NCI-H1048 (cell line): ENCODE measurements around the gene BLZF1.
"Not testable (repeated sequence)": the region's sequence is repeated elsewhere in the genome, so short reads cannot be mapped to it uniquely, and the experiment has no call there.

Experiments used
- DNase-seq: peaks from one replicate; lab custom pipeline; 2025; lab: John Stamatoyannopoulos, UW

BLZF1 gene, protein sequence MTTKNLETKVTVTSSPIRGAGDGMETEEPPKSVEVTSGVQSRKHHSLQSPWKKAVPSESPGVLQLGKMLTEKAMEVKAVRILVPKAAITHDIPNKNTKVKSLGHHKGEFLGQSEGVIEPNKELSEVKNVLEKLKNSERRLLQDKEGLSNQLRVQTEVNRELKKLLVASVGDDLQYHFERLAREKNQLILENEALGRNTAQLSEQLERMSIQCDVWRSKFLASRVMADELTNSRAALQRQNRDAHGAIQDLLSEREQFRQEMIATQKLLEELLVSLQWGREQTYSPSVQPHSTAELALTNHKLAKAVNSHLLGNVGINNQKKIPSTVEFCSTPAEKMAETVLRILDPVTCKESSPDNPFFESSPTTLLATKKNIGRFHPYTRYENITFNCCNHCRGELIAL

DNA sequence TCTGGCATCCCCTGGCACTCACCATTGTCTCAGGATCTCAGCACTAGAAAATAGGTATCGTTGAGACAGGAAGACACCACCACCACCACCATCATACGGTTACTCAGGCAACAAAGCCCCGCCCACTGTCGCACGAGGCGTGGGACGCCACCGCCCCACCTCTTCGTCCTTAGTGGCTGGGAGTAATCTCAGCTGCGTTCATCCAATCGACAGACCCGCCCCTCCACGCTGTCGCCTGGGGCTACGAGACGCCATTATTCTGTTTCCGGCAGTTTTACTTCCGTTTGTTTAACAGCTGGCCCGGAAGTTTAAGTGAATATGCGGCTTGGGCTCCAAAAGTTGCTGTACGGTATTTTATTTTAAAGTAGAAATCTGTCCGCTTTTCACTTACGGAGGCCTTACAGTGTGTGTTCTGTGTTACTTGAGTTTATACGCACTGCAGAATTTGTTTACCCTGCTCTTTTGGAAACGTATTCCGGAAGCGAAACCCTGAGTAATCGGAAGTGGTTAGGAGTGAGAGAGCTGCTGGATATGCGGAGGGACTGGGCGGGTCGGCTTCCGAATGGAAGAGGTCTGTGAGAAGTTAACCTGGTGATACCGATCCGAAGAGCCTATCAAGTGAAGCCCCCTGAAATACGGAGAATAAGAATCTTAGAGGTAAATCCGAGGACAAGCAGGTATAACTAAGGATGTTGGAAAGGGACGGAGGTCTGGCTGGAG is at the start of gene BLZF1, which contains the start of gene NME7:
Gene BLZF1 (plus strand): TSS at position 510 of the 720 bp plus-strand sequence. CDS start 1,328 bp downstream, outside the sequence.
Gene NME7 (minus strand): TSS at position 112 of the 720 bp plus-strand sequence. CDS start 87 bp downstream, at position 25.
- DNase-seq, result peak; percentile 100

DNA sequence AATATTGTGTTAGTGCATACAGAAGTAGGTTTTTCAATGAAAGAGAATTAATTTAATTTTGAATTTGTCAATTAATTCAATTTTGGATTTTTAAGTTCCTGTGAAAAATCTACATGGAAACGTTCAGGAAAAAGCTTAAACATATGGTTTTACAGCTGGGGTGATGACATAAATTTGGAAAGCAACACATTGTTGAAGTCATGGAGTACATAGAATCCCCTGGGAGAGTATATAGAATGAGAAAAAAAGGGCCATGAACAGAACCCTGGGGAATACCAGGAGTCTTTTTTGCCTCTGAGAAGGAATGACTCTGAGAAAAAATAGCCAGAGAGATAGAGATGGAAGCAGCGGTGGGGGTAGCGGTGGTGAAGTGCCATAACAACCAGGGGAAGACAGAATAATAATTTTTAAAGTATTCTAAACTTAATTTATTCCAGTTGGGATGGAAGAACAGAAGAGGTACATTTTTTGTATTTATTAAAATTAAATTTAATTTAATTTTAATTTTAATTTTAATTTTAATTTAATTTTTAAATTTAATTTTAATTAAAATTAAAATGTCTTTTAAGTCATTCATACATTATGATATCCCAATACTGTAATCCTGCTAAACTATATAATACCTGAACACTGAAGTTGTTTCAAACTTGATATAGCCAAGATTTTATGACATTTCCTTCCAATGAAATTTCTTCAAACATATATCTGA is 49.3 kb upstream of the BLZF1 start:
- DNase-seq, result no peak

DNA sequence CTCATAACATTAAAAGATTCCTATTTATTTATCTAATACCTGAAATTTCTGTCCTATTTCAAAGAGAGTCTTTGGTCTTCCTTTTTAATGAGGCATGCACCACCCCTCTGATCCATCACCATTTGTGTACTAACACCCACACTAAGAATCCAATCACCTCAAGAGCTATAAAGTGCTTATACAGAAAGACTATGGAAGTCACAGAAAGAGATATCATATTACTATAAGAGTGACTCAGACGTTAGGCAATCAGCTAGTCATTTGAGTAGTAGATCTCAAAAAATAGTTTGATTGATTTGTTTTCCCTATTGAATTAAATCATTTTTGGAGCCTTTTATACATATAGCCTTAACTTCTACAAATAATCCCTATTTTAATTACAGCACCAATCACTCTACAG is 46.5 kb upstream of the BLZF1 start:
- DNase-seq, result no peak

DNA sequence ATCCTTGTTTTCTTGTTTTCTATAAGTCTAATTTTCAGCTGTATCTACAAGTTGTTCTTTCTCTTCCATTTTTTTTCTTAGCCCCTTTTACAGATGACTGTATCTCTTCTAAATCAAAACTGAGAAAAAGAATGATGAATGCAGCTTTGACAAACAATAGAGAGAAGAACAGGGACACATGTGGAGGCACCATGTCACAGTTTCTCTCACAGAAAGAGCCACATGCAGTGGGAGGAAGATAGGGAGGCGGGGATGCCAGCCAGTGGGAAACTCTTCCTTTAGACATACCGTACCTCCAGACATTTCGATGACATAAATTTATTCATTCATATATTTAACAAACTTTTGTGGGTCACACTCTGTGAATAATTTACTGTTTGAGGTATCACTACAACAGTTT is 45.9 kb upstream of the BLZF1 start:
- DNase-seq, result no peak

DNA sequence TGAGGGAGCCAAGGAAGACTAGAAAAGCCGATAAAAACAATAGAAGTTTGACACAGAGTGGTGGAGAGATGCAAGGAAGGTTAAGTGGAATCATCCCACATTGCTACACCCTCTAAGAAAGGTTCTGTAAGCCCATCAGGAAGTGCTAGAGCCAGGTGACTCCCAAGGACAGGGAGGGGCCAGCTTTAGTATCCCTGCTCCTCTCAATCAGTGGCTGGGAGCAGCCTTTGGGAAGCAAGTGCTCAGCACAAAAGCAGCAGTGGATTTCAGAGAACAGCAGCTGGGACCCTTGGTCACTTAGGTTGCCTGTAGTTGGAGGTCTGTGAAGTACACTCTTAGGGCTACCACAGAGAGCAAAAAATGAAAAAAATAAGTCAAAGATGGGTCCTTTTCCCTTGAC is 42.9 kb upstream of the BLZF1 start:
- DNase-seq, result no peak

DNA sequence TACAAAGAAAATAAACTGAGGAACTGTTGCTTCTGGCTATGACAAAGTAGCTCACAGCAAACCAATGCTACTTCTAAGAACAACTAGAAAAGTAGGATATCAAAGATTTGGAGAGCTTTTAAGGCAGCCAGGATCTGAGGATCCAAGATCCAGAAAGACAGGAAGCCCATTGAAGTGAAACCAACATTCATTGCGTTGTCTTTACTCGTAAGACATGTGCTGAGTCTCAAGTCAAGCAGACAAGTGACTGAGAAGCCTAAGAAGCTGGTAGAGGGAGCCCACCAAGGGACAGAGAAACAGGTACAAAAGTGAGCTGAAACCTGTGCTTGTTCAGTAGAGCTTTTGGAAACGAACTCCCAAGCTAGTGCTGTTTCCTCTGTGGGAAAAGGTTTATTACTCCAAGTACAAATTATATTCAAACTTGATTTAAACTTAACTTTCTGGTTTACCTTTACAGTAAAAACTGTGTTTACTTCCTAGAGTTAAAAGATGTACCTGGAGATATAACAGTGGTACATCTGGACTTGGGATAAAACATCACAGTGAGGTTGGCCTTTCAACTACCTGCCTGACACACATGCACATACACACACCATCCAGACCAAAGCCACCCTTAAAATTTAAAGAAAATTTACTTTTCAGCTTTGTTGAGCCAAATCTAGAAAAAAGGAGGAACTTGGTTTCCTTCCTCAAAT is 41.6 kb upstream of the BLZF1 start:
- DNase-seq, result no peak

DNA sequence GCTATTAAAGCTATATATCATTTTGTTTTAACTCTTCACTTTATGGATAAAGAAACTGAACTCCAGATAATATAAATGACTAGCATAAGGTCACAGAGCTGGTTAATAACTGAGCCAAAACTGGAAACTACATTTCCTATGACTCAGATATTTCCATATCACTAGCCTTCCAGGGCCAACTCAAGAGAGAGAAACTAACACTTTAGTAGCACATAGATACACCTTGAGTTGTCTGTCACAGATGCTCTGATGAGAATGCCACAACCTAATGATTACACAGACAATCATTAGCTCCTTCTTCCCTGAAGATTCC is 41.1 kb upstream of the BLZF1 start:
- DNase-seq, result no peak

DNA sequence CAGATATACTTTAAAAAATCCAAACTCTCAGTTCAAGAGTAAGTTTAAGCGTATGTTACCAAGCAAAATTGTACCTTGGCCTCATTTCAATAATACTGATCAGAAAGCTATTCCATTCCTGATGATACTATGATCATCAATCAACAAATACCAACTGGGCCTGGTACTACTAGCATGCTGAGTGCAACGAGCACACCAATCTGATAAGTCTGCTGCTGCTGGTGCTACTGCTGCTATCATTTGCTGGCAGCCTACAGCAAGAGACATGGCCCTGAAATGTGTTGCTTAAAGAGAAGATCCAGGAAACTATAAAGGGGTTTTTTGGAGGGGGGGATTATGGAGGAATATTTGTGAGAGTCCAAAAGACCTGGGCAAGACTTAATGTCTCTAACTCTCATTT is 40.1 kb upstream of the BLZF1 start:
- no peak for DNase-seq

DNA sequence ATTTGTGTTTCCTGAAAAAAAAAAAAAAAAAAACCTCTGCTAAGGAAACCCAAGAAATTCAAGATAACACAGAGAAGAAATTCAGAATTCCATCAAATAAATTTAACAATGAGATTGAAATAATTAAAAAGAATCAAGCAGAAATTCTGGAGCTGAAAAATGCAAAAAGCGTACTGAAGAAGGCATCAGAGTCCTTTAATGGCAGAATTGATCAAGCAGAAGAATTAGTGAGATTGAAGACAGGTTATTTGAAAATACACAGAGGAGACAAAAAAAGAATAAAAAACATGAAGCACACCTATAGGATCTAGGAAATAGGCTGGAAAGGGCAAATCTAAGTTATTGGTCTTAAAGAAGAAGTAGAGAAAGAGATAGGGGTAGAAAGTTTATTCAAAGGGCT is 38.6 kb upstream of the BLZF1 start:
- no peak for DNase-seq

DNA sequence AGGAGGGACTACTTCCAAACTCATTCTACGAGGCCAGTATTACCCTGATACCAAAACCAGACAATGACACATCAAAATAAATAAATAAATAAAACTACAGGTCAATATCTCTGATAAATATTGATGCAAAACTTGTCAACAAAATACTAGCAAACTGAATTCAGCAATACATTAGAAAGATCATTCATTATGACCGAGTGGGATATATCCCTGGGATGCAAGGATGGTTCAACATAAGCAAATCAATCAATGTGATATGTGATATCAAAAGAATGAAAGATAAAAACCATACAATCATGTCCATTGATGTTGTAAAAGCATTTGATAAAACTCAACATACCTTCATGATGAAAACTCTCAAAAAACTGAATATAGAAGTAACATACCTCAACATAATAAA is 37.1 kb upstream of the BLZF1 start:
- DNase-seq, result no peak

DNA sequence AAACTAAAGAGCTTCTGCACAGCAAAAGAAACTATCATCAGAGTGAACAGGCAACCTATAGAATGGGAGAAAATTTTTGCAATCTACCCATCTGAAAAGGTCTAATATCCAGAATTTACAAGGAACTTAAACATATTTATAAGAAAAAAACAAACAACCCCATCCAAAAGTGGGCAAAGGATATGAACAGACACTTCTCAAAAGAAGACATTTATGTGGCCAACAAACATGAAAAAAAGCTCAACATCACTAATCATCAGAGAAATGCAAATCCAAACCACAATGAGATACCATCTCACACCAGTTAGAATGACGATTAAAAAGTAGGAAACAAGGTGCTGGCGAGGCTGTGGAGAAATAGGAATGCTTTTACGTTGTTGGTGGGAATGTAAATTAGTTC is 33.3 kb upstream of the BLZF1 start:
- DNase-seq, result not testable (repeated sequence)

DNA sequence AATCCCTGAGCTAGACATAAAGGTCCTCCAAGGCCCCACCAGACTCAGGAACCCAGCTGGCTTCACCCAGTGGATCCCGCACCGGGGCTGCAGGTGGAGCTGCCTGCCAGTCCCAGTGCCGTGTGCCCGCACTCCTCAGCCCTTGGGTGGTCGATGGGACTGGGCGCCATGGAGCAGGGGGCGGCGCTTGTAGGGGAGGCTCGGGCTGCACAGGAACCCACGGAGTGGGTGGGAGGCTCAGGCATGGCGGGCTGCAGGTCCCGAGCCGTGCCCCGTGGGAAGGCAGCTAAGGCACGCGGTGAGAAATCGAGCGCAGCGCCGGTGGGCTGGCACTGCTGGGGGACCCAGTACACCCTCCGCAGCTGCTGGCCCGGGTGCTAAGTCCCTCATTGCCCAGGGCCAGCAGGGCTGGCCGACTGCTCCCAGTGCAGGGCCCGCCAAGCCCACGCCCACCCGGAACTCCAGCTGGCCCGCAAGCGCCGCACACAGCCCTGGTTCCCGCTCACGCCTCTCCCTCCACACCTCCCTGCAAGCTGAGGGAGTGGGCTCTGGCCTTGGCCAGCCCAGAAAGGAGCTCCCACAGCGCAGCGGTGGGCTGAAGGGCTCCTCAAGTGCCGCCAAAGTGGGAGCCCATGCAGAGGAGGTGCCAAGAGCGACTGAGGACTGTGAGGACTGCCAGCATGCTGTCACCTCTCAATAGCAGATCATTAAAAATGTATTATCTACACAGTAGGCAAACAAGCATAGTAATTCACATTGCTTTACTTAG is 30.9 kb upstream of the BLZF1 start:
- not testable (repeated sequence) for DNase-seq

DNA sequence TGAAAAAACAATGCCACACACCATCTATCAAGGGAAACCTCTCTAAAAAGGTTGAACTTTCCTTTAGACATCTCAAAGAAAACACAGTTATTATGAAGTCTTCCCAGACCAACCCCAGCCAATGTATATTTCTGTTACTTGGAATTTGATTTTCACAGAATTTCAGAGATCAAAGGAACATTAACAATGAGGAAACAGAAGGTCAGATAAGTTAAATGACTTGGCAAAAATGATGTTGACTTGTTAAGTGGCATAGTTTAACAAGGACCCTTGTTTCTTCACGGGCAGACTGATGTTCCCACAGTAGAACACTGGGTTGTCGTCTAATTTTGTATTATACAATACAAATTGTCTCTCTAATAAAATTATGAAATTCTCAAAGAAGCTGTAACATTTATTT is 29.4 kb upstream of the BLZF1 start:
- no peak for DNase-seq

DNA sequence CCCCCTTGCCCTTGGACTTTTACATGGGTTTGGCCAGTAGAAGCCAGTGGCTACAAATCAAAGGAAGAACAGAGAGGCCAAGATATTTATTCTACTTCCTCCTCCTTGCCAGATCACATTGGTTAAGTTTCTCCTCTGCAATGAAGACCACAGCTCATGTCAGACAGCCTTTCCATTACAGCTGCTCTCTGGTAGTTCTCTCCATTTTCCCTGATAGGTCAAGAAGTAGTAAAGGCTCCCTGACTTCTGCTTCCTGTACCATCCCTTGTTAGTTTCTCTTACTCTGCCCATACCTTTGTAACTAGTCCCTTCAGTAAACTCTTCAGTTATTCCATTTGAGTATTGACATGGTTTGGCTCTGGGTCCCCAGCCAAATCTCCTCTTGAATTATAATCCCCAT is 28.2 kb upstream of the BLZF1 start:
- no peak for DNase-seq

DNA sequence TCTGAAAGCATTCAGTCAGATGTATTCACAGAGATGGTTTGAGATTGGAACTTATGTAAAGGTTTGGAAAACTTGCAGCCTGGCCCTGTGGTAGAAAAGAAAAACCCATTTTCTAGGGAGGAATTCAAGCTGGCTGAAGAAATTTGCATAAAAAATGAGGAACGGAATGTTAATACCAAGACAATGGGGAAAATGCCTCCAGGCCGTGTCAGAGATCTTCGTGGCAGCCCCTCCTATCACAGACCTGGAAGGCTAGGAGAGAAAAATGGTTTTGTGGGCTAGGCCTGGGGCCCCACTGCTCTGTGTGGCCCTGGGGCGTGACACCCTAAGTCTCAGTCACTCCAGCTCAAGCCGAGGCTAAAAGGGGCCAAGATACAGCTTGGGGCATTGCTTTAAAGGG is 27.1 kb upstream of the BLZF1 start:
- no peak for DNase-seq

DNA sequence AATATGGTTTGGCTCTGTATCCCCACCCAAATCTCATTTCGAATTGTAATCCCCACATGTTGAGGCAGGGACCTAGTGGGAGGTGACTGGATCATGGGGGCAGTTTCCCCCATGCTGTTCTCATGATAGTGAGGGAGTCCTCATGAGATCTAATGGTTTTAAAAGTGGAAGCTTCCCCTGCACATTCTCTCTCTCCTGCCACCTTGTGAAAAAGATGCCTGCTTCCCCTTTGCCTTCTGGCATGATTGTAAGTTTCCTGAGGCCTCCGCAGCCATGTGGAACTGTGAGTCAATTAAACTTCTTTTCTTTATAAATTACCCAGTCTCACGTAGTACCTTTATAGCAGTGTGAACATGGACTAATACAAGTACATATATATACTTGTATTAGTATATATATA is 25.9 kb upstream of the BLZF1 start:
- DNase-seq, result not testable (repeated sequence)

DNA sequence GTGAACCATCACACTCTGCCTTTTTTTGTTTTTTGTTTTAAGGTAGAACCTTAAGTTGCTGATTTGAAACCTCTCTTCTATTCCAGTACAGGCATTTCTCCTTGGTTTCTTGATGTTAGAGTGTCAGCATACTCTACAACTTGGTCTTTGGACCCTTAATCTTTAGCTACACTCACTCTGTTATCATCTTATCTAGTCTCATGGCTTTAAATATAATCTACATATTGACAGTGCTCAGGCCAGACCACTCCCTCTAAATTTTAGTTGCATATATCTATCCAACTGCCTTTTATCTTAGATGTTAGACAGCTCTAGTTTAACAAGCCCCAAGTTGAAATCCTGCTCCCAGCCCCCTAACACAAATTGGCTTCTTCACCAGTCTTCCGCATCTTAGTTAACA is 22.5 kb upstream of the BLZF1 start:
- DNase-seq, result no peak

DNA sequence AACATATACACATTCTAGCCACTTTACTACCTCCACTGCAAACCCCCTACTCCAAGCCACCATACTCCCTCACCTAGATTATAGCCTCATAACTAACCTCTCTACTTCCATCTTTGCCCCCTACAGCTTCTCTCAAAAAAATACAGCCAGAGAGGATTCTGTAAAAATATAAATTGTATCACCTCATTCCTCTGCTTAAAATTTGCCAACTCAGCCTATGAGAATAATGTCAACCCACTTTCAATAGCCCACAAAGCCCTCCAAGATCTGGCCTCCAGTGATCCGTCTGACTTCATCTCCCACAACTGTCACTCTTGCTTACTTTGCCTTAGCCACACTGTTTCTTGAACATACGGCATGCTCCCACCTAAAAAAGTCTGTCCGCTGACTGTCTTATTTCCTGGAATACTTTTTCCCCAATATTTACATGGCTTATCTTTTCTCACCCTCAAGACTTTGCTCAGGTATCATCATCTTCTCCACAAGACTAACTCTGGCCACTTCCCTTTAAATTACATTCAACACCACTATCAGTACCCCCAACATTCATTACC is 21.9 kb upstream of the BLZF1 start:
- DNase-seq, result no peak

DNA sequence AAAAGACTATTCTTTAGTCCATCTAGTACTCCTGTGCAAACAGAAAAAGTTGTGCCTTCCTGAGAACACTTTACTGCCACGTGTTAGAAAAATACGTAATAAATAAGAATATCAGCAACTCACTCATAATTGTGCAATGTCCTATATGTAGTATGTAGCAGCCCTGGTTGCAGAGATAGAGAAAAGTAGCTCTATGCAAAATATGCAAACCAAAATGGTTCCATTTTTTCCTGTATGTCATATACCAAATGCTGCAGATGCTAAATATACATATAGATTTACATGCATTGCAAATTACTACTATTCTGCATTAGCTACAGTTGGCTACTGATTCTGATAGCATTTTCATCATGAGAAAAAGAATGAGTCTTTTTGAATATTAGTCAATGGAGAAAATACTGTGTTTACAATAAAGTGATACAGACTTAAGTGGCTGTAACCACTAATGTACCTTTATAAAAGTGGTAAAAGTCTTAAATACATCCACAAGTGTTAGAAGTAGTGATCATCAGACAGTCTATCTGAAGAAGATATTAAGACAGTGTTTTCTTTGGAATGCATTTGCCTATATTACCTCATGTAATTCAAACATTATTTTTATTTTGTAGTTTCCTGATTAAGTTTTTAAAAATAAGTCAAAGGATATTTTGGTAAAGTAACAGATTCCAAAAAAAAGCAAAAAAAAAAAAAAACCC is 20.2 kb upstream of the BLZF1 start:
- no peak for DNase-seq

DNA sequence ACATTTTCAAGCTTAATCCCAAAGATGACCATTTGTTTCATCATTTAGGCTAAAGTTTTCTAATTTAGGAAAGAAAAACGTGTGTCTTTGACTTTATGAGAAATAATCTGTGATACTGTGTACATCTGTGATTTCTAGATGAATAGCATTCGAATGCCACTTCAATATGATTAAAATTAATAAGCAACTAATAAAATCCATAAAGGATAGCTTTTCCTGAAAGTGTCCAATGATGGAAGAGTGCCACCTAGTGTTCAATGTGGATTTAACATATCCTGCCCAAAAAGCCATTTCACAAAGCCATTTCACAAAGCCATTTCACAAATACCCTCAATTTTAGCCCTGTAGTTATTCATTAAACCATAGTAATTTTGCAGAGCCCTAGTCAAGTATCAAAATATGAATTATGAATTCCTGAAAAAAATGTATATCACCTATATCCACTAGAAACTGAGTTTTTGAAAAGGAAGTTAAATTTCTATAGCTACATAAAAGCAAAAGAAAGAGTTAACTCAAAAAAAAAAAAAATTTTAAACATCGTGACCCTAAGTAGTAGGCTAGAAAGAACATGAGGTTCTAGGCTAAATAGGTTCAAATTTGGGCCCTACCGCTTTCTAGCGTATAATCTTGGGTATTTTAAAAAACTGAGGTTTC is 19.5 kb upstream of the BLZF1 start:
- DNase-seq, result peak; percentile 18
